Ureter (tissue), 1 donor: ENCODE data around the gene MSH2. TPM values are rescaled to one million over a fixed set of nuclear protein-coding genes. Genes with fewer than 3 reads are reported as not detected.
"Not testable (repeated sequence)": the region's sequence is repeated elsewhere in the genome, so short reads cannot be mapped to it uniquely, and the experiment has no call there.

ENCODE experiments used
- DNase-seq: peaks from one replicate; pipeline ENCODE4 v3.0.0-alpha.2; 2020; ENCODE audit warnings: low spot score
- total RNA-seq: library from RNA; stranded (reverse); gene quantifications from one replicate; pipeline ENCODE4 v1.2.4, GENCODE V29; 2023
- donor health status: DM: yes; HTN: yes; CAD: no.

The MSH2 gene
- total RNA-seq, 1 donor from 2014 or later: 18.6 TPM

DNA sequence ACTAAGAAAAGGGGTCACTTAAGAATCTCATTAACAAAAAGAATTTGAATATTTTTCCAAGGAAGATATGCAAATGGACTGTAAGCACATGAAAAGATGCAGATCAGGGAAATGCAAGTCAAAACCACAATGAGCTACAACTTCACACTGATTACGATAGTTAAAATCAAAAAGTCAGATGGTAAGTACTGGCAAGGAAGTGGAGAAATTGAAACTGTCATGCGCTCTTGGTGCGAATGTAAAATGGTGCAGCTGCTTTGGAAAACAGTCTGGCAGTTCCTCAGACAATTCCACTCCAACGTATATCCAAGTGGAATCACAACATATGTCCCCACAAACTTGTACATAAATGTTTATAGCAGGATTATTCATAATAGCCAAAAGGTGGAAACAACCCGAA is 81.4 kb downstream of the MSH2 start:
- no peak for DNase-seq

- DNase-seq: no peak
Observed at GRCh38 chr2:47485177-47485576, 82.2 kb downstream of the MSH2 start.

- DNase-seq: no peak
Observed at GRCh38 chr2:47485751-47486300, 82.9 kb downstream of the MSH2 start.

DNA sequence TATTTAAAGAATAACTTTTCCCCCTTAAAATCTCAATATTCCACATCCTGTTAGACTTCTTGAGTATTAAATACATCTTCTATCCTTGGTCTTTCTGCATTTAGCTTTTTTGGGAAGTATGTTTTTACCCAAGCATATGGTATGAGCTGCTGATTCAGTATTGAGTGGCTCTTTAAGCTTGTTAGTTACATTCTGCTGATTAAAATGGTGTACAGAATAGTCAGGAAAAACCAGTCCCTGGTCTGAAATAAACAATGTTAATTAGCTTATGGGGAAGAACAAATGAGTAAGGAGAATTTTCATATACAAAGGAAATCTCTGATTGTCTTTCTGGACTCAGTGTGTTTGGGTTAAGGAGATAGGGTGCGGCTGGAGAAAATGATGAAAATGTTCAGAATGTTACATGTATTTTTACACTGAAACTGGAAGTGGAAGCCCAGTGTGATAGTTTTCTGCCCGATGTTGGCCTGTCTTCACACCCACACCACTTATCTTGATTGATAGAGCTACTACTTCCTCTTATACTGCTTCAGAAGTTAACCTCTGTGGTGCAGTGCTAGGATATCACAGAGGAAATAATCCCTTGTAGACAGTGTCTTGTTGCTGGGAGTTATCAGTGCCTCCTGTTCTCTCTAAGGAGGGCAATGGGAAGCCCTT is 84.0 kb downstream of the MSH2 start:
- DNase-seq: no peak

DNA sequence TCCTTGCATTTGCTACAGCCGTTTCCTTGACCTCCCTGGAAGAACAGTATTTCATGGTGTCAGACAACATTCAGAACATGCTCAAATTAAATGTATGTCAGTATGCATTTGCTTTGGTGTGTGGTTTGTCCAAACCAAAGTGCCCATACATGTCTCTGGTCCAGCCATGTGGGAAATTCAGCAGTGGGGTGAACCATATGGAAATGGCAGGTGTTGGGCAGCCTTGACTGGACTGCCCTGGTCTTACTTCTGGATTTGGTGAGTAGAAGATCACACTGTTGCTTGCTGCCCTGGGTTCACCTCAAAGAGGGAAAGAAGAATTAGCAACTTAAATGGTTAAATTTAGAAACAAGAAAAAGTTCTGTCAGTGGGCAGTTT is 84.5 kb downstream of the MSH2 start:
- no peak for DNase-seq

DNA sequence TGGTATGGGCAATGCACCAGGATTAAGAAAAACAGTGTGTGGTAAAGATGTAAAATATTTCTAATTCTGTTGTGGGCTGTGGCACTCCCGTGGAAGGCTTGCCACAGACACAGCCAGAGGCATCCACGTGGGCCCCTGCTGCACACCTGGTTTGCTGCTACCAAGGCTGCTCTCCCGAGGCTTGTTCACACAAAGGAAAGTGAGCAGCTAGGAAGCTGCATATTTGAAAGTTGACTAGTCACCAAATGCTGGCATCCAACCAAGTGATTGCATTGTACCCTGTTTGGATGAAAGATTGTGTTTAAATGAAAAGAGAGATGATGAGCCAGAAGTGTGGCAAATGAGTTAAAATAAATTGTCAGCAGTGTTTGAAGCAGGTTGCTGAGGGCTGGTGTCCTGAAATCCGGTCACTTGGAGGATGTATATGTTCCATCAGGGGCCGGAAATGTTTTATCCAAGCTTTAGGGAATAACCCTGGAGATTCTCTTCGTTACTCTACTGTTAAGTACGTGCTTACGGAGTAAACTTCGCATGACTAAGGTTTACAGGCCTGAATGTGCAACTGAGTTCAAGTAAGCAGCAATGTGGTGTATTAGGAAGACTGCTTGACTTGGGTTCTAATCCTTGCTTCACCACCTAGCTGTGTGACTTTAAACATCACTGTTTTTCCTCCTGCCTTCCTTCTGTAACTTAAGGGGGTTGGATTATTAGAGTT is 86.1 kb downstream of the MSH2 start:
- no peak for DNase-seq

DNA sequence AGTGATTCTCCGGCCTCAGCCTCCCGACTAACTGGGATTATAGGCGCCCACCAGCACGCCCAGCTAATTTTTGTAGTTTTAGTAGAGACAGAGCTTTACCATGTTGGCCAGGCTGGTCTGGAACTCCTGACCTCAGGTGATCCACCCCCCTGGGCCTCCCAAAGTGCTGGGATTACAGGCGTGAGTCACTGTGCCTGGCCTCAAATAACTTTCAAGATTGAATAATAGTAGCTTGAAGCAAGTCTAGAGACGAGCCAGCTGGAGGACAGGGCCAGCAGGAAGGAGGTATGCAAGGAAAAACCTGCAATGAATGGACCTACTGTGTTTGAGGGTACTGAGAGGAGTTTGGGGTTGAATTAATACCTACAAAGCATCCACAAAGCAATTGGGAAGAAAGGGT is 87.5 kb downstream of the MSH2 start:
- DNase-seq: no peak

GRCh38 chr2:47493317-47494035 is 90.5 kb downstream of the MSH2 start:
- no peak for DNase-seq

DNA sequence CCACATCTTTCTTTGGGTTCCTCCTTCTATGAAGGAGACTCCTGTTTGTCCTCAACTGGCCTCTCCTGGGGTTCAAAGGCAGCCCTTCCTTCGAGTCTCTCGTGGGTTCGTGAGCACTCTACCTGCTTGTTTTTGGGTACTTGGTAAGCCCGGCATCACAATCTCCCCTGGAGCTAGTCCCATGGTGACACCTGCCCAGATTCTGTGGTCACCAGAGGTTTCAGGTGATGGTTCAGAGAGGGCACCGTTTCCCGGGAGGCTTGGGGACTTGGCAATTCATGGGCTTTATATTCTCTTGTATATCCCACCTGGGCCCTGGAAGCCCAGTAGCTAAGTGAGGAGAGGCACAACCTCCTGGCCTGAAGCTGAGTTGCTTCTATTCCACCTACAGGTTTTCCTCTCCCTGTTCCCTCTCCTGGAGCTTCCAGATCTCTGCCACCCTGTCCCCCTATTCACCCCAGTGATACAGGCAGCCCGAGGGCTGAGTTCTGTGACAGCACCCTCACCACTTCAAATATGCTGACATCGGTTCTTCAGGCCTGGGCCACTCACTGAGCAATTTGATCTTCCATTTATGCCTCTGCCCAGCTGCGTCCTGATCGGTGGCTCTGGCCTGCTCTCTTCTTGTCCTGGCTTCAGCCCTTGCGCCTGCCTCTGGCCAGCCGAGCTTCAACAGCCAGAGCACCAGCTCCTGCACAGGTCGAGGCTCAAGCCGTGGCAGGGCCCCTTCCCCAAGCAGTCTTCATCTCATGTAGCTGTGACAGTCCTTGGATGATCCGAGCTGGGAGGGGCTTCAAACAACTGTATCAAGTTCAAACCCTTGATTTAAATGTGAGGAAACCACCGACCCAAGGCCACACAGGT is 91.5 kb downstream of the MSH2 start:
- no peak for DNase-seq

DNA sequence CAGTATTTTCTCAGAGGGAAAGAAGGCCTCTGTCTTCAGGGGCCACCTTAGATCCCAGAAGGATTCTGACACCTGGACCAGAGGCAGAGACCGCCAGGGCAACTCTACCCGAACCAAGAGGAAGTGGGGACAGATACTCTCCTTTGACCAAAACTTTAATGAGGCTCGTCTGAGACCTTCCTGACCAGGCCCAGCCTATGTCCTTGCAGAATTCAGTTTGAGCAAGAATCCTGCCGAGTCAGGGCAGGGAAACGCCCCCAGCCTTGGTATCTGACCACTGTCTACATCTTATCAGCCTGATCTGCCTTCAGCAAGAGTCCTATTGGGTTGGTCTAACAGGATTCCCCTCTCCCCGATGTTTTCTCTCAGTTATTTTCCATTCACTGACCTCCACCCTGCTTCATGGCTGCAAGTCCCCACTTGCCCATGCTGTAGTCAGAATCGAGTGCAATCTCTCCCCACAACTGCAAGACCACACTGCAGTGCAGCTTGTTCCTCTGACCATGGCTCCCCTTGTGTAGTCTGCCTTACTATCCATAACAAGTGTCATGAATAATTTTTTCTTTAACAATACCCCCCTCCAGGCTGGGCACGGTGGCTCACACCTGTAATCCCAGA is 95.0 kb downstream of the MSH2 start:
- DNase-seq: no peak

- no peak for DNase-seq
Observed at GRCh38 chr2:47499093-47499492, 96.1 kb downstream of the MSH2 start.

- no peak for DNase-seq
Observed at GRCh38 chr2:47499621-47500309, 96.8 kb downstream of the MSH2 start.

DNA sequence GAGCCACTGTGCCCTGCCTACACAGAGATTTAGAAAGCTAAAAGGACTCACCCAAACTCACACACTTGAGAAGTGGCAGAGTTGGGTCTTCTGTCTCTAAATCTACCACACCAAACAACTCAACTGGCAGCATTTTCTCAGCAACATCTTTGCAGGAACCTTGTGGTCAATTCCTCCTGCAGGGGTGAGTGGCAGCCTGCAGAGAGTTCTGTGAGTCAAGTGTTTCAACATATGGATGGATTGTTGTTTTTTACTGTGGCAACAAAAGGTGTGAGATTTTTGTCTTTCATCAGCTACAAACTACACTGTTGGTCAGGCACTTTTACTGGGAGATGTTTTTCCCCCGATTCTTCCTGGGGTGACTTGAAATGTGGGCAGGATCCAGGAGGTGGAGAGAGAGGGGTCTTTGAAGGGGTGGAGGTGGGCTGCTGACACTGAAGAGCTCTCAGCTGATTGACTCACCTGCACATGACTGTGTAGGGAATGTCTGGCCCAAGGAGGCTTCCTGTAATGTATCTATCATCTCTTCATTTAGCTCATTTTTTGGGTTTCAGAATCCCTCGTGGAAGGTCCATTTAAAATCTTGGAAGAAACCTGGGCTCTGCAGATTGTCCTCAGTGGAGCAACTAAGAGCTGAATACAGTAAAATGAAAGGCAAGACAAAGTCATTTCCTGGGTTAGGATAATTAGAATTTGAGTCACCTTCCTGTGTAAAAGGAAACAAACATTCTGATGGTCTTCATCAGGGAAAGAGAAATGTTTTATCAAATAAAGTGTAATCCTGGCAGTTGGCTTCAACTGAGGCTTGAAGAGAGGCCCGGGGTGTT is 98.6 kb downstream of the MSH2 start:
- DNase-seq: no peak

DNA sequence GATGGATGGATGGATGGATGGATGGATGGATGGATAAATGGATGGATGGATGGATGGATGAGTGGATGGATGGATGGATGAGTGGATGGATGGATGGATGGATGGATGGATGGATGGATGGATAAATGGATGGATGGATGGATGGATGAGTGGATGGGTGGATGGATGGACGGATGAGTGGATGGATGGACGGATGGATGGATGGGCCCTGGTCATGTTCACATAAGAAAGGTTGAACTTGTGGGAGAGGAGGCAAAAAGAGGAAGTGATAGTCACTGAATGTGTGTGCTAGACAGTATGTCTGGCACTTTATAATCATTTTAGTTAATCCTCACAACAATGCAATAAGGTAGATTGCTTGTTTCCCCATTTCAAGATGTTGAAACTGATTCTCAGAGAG is 99.5 kb downstream of the MSH2 start:
- DNase-seq: not testable (repeated sequence)

DNA sequence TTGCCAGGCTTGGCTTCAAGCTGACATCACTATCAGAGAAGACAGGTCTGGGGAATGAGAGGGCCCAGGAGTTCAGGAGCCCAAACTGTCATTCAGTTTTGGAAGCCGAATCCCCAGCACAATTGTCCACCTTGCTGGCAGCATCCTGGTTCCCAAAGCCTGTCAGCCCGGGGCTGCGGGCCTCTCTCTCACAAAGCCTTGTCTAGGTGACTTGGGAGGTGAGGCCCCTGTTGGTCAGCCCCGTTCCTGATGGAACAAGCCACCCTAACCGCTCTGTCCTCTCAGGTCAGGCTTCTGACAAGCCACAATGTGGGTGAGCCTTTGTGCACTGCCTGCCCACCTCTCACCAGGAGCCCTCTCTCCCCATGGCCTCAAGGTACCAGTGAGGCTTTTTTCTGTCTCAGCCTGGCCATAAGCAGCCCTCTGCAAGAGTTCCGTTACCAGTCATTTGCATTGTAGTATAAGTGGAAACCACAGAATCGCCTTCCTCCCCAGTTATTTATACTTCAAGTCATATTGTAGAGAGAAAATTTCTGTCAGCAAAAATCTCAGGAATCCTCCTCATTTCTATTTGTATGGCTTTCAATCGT is 100.6 kb downstream of the MSH2 start:
- no peak for DNase-seq

DNA sequence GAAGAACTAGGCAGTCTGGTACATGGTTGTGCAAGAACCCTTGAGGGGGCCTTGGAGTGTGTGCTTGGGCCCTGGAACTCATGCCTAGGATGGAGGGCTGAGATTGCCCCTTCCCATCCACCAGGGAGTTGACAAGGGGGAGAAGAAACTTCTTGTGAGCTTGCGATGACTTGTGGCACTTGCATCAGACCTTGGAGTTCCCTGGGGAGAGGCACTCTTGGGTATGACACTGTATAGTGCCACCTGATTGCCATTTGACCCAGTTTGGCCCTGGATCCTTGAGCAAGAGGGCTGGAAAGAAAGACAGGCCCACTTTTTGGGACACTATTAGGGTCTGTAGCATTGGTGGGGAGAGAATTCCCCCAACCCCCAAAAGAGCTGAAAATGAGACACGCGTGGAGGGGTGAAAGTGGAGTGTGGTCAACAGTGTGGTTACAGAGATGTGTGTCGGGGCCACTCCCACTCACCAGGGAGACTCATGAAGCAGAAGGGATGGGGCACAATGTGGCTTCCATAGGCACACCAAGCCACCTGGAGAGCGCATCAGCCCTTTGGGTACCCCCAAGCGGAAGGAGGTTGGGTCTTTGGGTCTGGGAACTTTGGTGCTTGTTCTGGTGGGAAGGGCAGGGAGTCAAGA is 101.3 kb downstream of the MSH2 start:
- no peak for DNase-seq

- no peak for DNase-seq
Observed at GRCh38 chr2:47506024-47506423, 103.1 kb downstream of the MSH2 start.

- DNase-seq: no peak
Observed at GRCh38 chr2:47506436-47506835, 103.5 kb downstream of the MSH2 start.

- no peak for DNase-seq
Observed at GRCh38 chr2:47508080-47508479, 105.1 kb downstream of the MSH2 start.
